Thoracic aorta (tissue), 2 donors: ENCODE data around the gene LRRC1. TPM values are rescaled to one million over a fixed set of nuclear protein-coding genes. Genes with fewer than 3 reads are reported as not detected.

ENCODE experiments used
- ATAC-seq: fragments of 150-250 bp; one replicate; pipeline ENCODE4 v1.8.0; 2017; ENCODE audit warnings: low read depth; ENCODE audit not compliant: insufficient number of reproducible peaks, low FRiP score
- DNase-seq: peaks from one replicate; pipeline ENCODE4 v3.0.0-alpha.2; 2020; ENCODE audit warnings: low spot score
- H3K27ac ChIP-seq, 2 donors: fragments of 200-600 bp; sonication (generic); 1 replicate in 1 of 2; 2 replicates in 1 of 2; pipeline ENCODE4 v1.5.1; 2016; ENCODE audit warnings: mild to moderate bottlenecking in 2 of 2, moderate library complexity in 2 of 2
- H3K27me3 ChIP-seq: fragments of 200-600 bp; sonication (generic); replicated peaks from 2 replicates; pipeline ENCODE4 v1.6.0; 2016; ENCODE audit warnings: mild to moderate bottlenecking; ENCODE audit not compliant: insufficient read depth
- H3K36me3 ChIP-seq: fragments of 200-600 bp; sonication (generic); one replicate; pipeline ENCODE4 v1.5.1; 2016
- H3K4me1 ChIP-seq, 2 donors: fragments of 200-600 bp; sonication (generic); 1 replicate in 1 of 2; 2 replicates in 1 of 2; pipeline versions ENCODE4 v1.5.1 to v1.6.0; 2016; ENCODE audit warnings: low read depth in 2 of 2, mild to moderate bottlenecking in 1 of 2; ENCODE audit not compliant: control insufficient read depth in 1 of 2
- H3K4me3 ChIP-seq: fragments of 200-600 bp; sonication (generic); 2 replicates; pipeline ENCODE4 v1.5.1; 2016; ENCODE audit warnings: mild to moderate bottlenecking
- H3K9me3 ChIP-seq: fragments of 200-600 bp; sonication (generic); 2 replicates; pipeline ENCODE4 v1.5.1; 2016
- total RNA-seq, 2 donors: library from RNA; depleted of rRNA; stranded (reverse); fragments of >200 nt; gene quantifications; one replicate each; pipeline versions ENCODE4 v1.1.0 to v1.2.3, GENCODE V29; 2016
- TF ChIP-seq, protein P1 (sequence below): fragments of 200-600 bp; sonication (generic); IDR thresholded peaks from one replicate; pipeline ENCODE4 v1.5.1; 2019; ENCODE audit warnings: antibody characterized with exemption

Gene LRRC1
- total RNA-seq, 2 donors from 2014 or later = 18.5 to 22.8 TPM

DNA sequence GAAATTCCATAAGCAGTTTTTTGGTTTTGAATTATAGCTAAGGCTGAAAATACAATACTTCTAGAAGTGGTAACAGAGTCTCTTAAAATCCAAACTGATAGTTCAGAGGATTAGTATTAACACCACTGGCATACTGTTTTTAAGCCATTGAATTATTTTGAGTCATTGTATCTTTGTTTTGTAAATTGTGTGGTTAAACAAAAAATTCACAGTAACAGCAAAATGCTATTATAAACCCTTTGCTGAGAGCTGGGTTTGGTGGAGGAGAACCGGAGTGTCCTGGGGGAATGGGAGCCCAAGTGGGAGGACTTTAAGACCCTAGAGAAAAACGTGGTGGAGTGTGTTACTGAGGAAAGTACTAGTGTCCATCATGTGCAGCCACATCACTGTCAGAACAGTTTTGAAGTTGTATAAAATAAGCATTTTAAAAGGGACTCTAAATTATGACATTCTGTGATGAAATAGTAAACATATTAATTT lies 125.1 kb downstream of the LRRC1 start:
- peaks cover 0 to 8% of the 10 kb centered on the region in 2 donors for H3K4me1 ChIP-seq
- no peak overlapping the region for H3K4me3 ChIP-seq
- no peak for DNase-seq
- H3K36me3 ChIP-seq = peaks cover 4% of the 10 kb centered on the region
- TF ChIP-seq, protein P1, sequence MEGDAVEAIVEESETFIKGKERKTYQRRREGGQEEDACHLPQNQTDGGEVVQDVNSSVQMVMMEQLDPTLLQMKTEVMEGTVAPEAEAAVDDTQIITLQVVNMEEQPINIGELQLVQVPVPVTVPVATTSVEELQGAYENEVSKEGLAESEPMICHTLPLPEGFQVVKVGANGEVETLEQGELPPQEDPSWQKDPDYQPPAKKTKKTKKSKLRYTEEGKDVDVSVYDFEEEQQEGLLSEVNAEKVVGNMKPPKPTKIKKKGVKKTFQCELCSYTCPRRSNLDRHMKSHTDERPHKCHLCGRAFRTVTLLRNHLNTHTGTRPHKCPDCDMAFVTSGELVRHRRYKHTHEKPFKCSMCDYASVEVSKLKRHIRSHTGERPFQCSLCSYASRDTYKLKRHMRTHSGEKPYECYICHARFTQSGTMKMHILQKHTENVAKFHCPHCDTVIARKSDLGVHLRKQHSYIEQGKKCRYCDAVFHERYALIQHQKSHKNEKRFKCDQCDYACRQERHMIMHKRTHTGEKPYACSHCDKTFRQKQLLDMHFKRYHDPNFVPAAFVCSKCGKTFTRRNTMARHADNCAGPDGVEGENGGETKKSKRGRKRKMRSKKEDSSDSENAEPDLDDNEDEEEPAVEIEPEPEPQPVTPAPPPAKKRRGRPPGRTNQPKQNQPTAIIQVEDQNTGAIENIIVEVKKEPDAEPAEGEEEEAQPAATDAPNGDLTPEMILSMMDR = no peak
- no peaks in the 10 kb centered on the region for H3K27me3 ChIP-seq
- no peak overlapping the region for H3K27ac ChIP-seq
- no peak for ATAC-seq
- H3K9me3 ChIP-seq = no peaks in the 10 kb centered on the region

- Histone ChIP-seq H3K4me3 (no peak overlapping the region), H3K9me3 (no peaks in the 10 kb centered on the region), H3K36me3 (peaks cover 4% of the 10 kb centered on the region), H3K27ac (no peak overlapping the region), H3K4me1 (peaks cover 0 to 8% of the 10 kb centered on the region in 2 donors), H3K27me3 (no peaks in the 10 kb centered on the region)
- DNase-seq (no peak), ATAC-seq (no peak)
- TF ChIP-seq, protein P1 = no peak
Measured at GRCh38 chr6:53920881-53921280, 126.1 kb downstream of the LRRC1 start.

DNA sequence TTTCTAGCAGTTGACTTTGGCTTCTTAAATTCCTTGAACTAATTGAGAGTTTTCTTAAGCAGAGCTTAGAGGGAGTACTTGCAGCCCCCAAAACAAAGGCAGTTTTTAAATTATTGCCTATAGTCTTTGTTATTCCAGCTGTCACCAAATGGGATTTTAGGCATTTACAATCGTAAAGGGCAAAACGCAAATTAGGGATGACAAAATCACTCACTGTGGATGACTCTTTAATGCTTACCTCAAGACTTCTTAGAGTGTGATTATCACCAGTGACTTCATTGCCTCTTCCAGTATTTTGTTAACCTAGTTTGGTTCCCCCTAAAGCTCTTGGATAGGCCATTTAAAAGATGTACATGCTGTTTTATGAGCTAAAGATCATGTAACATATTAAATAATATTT lies 126.8 kb downstream of the LRRC1 start:
- no peak overlapping the region for H3K4me3 ChIP-seq
- DNase-seq (no peak), ATAC-seq (no peak)
- no peak overlapping the region for H3K27ac ChIP-seq
- TF ChIP-seq, protein P1 = no peak
- peaks cover 5 to 8% of the 10 kb centered on the region in 2 donors for H3K4me1 ChIP-seq
- peaks cover 4% of the 10 kb centered on the region for H3K36me3 ChIP-seq
- no peaks in the 10 kb centered on the region for H3K9me3 ChIP-seq
- H3K27me3 ChIP-seq = no peaks in the 10 kb centered on the region

- no peaks in the 10 kb centered on the region for H3K27me3 ChIP-seq
- no peak overlapping the region for H3K27ac ChIP-seq
- DNase-seq (no peak), ATAC-seq (no peak)
- H3K36me3 ChIP-seq = peaks cover 4% of the 10 kb centered on the region
- H3K9me3 ChIP-seq = no peaks in the 10 kb centered on the region
- TF ChIP-seq, protein P1 = no peak
- H3K4me3 ChIP-seq = no peak overlapping the region
- H3K4me1 ChIP-seq = peaks cover 8 to 11% of the 10 kb centered on the region in 2 donors
Measured at GRCh38 chr6:53922539-53922981, 127.8 kb downstream of the LRRC1 start.

DNA sequence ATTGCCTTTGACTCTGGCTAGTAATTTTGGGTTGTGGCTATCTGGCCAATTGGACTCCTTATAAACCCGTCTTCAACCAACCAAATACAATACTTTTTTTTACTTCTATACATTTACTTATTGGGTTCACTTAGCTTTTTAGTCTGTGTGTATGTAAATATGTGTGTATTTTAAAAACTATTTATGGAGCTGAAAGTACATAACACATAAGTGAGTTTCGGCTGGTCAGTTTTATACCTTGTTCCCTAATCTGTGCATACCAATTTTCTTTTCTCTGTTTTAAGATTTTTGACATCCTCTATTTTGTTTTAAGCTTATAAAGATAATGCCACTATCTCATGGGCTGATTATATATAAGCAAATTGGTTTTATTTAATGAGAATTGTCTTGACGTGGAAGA lies 129.5 kb downstream of the LRRC1 start:
- Histone ChIP-seq H3K27me3 (no peaks in the 10 kb centered on the region), H3K4me3 (no peak overlapping the region), H3K9me3 (no peaks in the 10 kb centered on the region), H3K27ac (no peak overlapping the region), H3K36me3 (peaks cover 4% of the 10 kb centered on the region), H3K4me1 (peaks cover 8 to 16% of the 10 kb centered on the region in 2 donors)
- TF ChIP-seq, protein P1 = no peak
- ATAC-seq (no peak), DNase-seq (no peak)
